Fibroblast of mammary gland (primary cell): ENCODE results near the gene THAP4.
"Not testable (repeated sequence)": the region's sequence is repeated elsewhere in the genome, so short reads cannot be mapped to it uniquely, and the experiment has no call there.

Source experiments
- DNase-seq: peaks from one replicate; pipeline ENCODE4 v3.0.0-alpha.2; 2010; ENCODE audit warnings: low read depth
- H3K4me3 ChIP-seq: 2 replicates; pipeline ENCODE4 v1.5.1; 2011; ENCODE audit warnings: low read depth, mild to moderate bottlenecking, low read length, moderate library complexity; ENCODE audit not compliant: control insufficient read depth
- CTCF ChIP-seq: conservative IDR thresholded peaks from 2 replicates; pipeline ENCODE4 v1.5.1; 2011; ENCODE audit warnings: low read depth, low read length, inconsistent platforms; ENCODE audit not compliant: control insufficient read depth, insufficient read depth

Gene THAP4

GRCh38 chr2:241571821-241572620, 64.9 kb downstream of the THAP4 start:
- DNase-seq = no peak
- no peak overlapping the region for H3K4me3 ChIP-seq
- TF ChIP-seq CTCF = no peak

GRCh38 chr2:241570961-241571581, 65.9 kb downstream of the THAP4 start:
- H3K4me3 ChIP-seq = no peak overlapping the region
- TF ChIP-seq CTCF = no peak
- DNase-seq = no peak

GRCh38 chr2:241569831-241570281, 67.1 kb downstream of the THAP4 start:
- DNase-seq = no peak
- no peak overlapping the region for H3K4me3 ChIP-seq
- no peak for TF ChIP-seq CTCF

GRCh38 chr2:241568726-241569125, 68.2 kb downstream of the THAP4 start:
- H3K4me3 ChIP-seq = no peak overlapping the region
- TF ChIP-seq CTCF = no peak
- no peak for DNase-seq

- TF ChIP-seq CTCF = no peak
- H3K4me3 ChIP-seq = no peak overlapping the region
- DNase-seq = no peak
These were observed 69.2 kb downstream of the THAP4 start for GRCh38 chr2:241567776-241568175.

GRCh38 chr2:241567266-241567665, 69.7 kb downstream of the THAP4 start:
- not testable (repeated sequence) for H3K4me3 ChIP-seq, DNase-seq

- no peak overlapping the region for H3K4me3 ChIP-seq
- no peak for TF ChIP-seq CTCF
- DNase-seq = no peak
These were observed 70.5 kb downstream of the THAP4 start for GRCh38 chr2:241566468-241566867.

GRCh38 chr2:241566021-241566420, 70.9 kb downstream of the THAP4 start:
- not testable (repeated sequence) for H3K4me3 ChIP-seq, DNase-seq
